WTC11 (cell line): Measurements from ENCODE around the gene TGM4. TPM values are rescaled to one million over a fixed set of nuclear protein-coding genes. Genes with fewer than 3 reads are reported as not detected.

Experiments
- CBFB ChIP-seq: sonication (generic); formaldehyde crosslinking; IDR thresholded peaks from 2 replicates; pipeline ENCODE4 v1.8.1; 2022; ENCODE audit warnings: mild to moderate bottlenecking, low read depth, missing genetic modification reagents
- ESRRA ChIP-seq: sonication (generic); formaldehyde crosslinking; IDR thresholded peaks from 2 replicates; pipeline ENCODE4 v1.8.1; 2022; ENCODE audit warnings: mild to moderate bottlenecking, missing genetic modification reagents, borderline replicate concordance
- ETV6 ChIP-seq: sonication (generic); formaldehyde crosslinking; IDR thresholded peaks from 2 replicates; pipeline ENCODE4 v1.8.1; 2022; ENCODE audit warnings: mild to moderate bottlenecking, missing genetic modification reagents
- FOXJ3 ChIP-seq: sonication (generic); formaldehyde crosslinking; IDR thresholded peaks from 2 replicates; pipeline ENCODE4 v1.9.0; 2021; ENCODE audit warnings: missing genetic modification reagents, mild to moderate bottlenecking, borderline replicate concordance
- FOXK1 ChIP-seq: sonication (generic); formaldehyde crosslinking; IDR thresholded peaks from 2 replicates; pipeline ENCODE4 v1.8.0; 2022; ENCODE audit warnings: mild to moderate bottlenecking, moderate library complexity, missing genetic modification reagents
- FOXP1 ChIP-seq: sonication (generic); formaldehyde crosslinking; IDR thresholded peaks from 2 replicates; pipeline ENCODE4 v1.8.0; 2022; ENCODE audit warnings: missing genetic modification reagents, mild to moderate bottlenecking, moderate library complexity, borderline replicate concordance
- GABPB1 ChIP-seq: sonication (generic); formaldehyde crosslinking; IDR thresholded peaks from 2 replicates; pipeline ENCODE4 v1.8.1; 2023; ENCODE audit warnings: mild to moderate bottlenecking, missing genetic modification reagents
- MYBL2 ChIP-seq: sonication (generic); formaldehyde crosslinking; IDR thresholded peaks from 2 replicates; pipeline ENCODE4 v1.8.1; 2023; ENCODE audit warnings: mild to moderate bottlenecking, moderate library complexity, missing genetic modification reagents
- NFATC4 ChIP-seq: fragments of 250-450 bp; sonication (Bioruptor Pico); IDR thresholded peaks from 2 replicates; pipeline ENCODE4 v1.9.0; 2021; ENCODE audit warnings: mild to moderate bottlenecking
- NFE2L1 ChIP-seq: sonication (generic); formaldehyde crosslinking; IDR thresholded peaks from 2 replicates; pipeline ENCODE4 v1.8.1; 2023; ENCODE audit warnings: missing genetic modification reagents
- OVOL2 ChIP-seq: fragments of 250-450 bp; sonication (Bioruptor Pico); IDR thresholded peaks from 2 replicates; pipeline ENCODE4 v1.9.0; 2021; ENCODE audit warnings: mild to moderate bottlenecking, borderline replicate concordance
- RELA ChIP-seq: sonication (generic); formaldehyde crosslinking; IDR thresholded peaks from 2 replicates; pipeline ENCODE4 v1.8.1; 2022; ENCODE audit warnings: missing genetic modification reagents, mild to moderate bottlenecking, borderline replicate concordance
- SMAD4 ChIP-seq: sonication (generic); formaldehyde crosslinking; IDR thresholded peaks from 2 replicates; pipeline ENCODE4 v1.8.0; 2022; ENCODE audit warnings: mild to moderate bottlenecking, missing genetic modification reagents
- SP1 ChIP-seq: sonication (generic); formaldehyde crosslinking; conservative IDR thresholded peaks from 2 replicates; pipeline ENCODE4 v1.8.1; 2022; ENCODE audit warnings: missing genetic modification reagents
- TEAD1 ChIP-seq: sonication (generic); formaldehyde crosslinking; IDR thresholded peaks from 2 replicates; pipeline ENCODE4 v1.8.0; 2022; ENCODE audit warnings: mild to moderate bottlenecking, missing genetic modification reagents
- ZBTB21 ChIP-seq: sonication (generic); formaldehyde crosslinking; IDR thresholded peaks from 2 replicates; pipeline ENCODE4 v1.8.1; 2023; ENCODE audit warnings: mild to moderate bottlenecking, missing genetic modification reagents, borderline replicate concordance
- ZNF121 ChIP-seq: sonication (generic); formaldehyde crosslinking; IDR thresholded peaks from 2 replicates; pipeline ENCODE4 v1.8.0; 2023; ENCODE audit warnings: missing genetic modification reagents
- ZNF263 ChIP-seq: sonication (generic); formaldehyde crosslinking; IDR thresholded peaks from 2 replicates; pipeline ENCODE4 v1.8.1; 2022; ENCODE audit warnings: low read depth, mild to moderate bottlenecking, moderate library complexity, missing genetic modification reagents
- ZNF281 ChIP-seq: sonication (generic); formaldehyde crosslinking; IDR thresholded peaks from 2 replicates; pipeline ENCODE4 v1.8.0; 2023; ENCODE audit warnings: mild to moderate bottlenecking, missing genetic modification reagents
- ZNF416 ChIP-seq: fragments of 250-450 bp; sonication (Bioruptor Pico); IDR thresholded peaks from 2 replicates; pipeline ENCODE4 v1.9.0; 2021; ENCODE audit warnings: mild to moderate bottlenecking, inconsistent platforms
- ZNF671 ChIP-seq: fragments of 250-450 bp; sonication (Bioruptor Pico); IDR thresholded peaks from 2 replicates; pipeline ENCODE4 v1.8.0; 2021; ENCODE audit warnings: mild to moderate bottlenecking
- total RNA-seq: library from RNA; stranded (reverse); gene quantifications from 3 replicates; pipeline ENCODE4 v1.2.3, GENCODE V29; 2021
- TF ChIP-seq, protein P1 (sequence below): sonication (generic); formaldehyde crosslinking; IDR thresholded peaks from 2 replicates; pipeline ENCODE4 v1.8.1; 2023; ENCODE audit warnings: mild to moderate bottlenecking, missing genetic modification reagents
- TF ChIP-seq, protein P2 (sequence below): sonication (generic); formaldehyde crosslinking; conservative IDR thresholded peaks from 2 replicates; pipeline ENCODE4 v1.8.1; 2022; ENCODE audit warnings: mild to moderate bottlenecking, missing genetic modification reagents
- TF ChIP-seq, protein P3 (sequence below): fragments of 250-450 bp; sonication (Bioruptor Pico); conservative IDR thresholded peaks from 2 replicates; pipeline ENCODE4 v1.9.0; 2021; ENCODE audit warnings: mild to moderate bottlenecking
- TF ChIP-seq, protein P4 (sequence below): sonication (generic); formaldehyde crosslinking; IDR thresholded peaks from 2 replicates; pipeline ENCODE4 v1.8.1; 2023; ENCODE audit warnings: mild to moderate bottlenecking, missing genetic modification reagents, moderate library complexity
- TF ChIP-seq, protein P5 (sequence below): sonication (generic); formaldehyde crosslinking; IDR thresholded peaks from 2 replicates; pipeline ENCODE4 v1.8.0; 2022; ENCODE audit warnings: mild to moderate bottlenecking, missing genetic modification reagents
- TF ChIP-seq, protein P6 (sequence below): sonication (generic); formaldehyde crosslinking; IDR thresholded peaks from 2 replicates; pipeline ENCODE4 v1.8.1; 2023; ENCODE audit warnings: mild to moderate bottlenecking, moderate library complexity, missing genetic modification reagents

Gene TGM4
- total RNA-seq, 1 experiment from 2014 or later: not detected

DNA sequence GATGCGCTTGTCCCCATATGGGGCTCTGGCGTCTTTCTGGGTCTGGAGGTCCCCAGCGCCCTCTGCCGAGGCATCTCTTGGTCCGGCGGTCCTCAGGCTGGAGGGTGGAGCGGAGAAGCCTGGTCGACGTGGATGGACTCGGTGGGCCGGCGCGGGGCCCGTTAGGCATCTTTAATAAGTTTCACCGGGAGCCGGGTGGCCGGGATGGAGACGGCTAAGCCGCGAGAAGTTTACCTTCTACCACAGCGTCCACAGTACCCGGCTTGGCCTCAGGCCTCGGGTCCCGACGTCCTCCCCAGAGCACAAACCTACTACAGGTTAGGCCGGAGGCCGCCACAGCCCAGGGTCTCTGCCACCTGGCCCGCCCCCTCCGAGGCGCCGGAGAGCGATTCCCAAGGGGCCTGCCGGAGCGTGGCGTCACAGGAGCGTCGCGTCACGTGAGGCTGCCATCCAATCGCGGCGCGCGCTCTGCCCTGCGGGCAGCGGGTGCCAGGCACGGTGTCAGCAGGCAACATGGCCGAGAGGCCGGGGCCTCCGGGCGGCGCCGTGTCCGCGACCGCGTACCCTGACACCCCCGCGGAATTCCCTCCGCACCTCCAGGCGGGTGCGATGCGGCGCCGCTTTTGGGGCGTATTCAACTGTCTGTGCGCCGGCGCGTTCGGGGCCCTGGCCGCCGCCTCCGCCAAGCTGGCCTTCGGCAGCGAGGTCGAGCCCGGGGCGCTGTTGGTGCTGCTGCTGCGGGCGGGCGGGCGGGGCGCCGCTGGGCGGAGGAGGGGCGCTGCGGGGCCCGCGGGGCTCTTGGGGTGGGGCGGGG lies 12.8 kb upstream of the TGM4 start, which contains the start of gene TMEM42 (continued):
- peak; percentile 55; the same call in 1 of the 2 replicates for TF ChIP-seq ZNF416 (CRISPR knock-in tag)
- TF ChIP-seq, protein P1, sequence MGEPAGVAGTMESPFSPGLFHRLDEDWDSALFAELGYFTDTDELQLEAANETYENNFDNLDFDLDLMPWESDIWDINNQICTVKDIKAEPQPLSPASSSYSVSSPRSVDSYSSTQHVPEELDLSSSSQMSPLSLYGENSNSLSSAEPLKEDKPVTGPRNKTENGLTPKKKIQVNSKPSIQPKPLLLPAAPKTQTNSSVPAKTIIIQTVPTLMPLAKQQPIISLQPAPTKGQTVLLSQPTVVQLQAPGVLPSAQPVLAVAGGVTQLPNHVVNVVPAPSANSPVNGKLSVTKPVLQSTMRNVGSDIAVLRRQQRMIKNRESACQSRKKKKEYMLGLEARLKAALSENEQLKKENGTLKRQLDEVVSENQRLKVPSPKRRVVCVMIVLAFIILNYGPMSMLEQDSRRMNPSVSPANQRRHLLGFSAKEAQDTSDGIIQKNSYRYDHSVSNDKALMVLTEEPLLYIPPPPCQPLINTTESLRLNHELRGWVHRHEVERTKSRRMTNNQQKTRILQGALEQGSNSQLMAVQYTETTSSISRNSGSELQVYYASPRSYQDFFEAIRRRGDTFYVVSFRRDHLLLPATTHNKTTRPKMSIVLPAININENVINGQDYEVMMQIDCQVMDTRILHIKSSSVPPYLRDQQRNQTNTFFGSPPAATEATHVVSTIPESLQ (CRISPR knock-in tag): no peak
- TF ChIP-seq, protein P2, sequence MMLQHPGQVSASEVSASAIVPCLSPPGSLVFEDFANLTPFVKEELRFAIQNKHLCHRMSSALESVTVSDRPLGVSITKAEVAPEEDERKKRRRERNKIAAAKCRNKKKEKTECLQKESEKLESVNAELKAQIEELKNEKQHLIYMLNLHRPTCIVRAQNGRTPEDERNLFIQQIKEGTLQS (CRISPR knock-in tag): no peak
- TF ChIP-seq SP1 (CRISPR knock-in tag): peak; percentile 73
- no peak for TF ChIP-seq SMAD4 (CRISPR knock-in tag)
- peak; percentile 82; the same call in 1 of the 2 replicates for TF ChIP-seq MYBL2 (CRISPR knock-in tag)
- peak; percentile 28; the same call in 1 of the 2 replicates for TF ChIP-seq ZNF281
- peak; percentile 90 for TF ChIP-seq FOXK1 (CRISPR knock-in tag)
- peak; percentile 81; the same call in 1 of the 2 replicates for TF ChIP-seq RELA (CRISPR knock-in tag)
- TF ChIP-seq ESRRA (CRISPR knock-in tag): 0 out of 2 replicates have a peak, but pooled peaks have one; percentile 41
- peak; percentile 99 for TF ChIP-seq ZNF121 (CRISPR knock-in tag)
- peak; percentile 93 for TF ChIP-seq ZBTB21 (CRISPR knock-in tag)
- TF ChIP-seq, protein P3, sequence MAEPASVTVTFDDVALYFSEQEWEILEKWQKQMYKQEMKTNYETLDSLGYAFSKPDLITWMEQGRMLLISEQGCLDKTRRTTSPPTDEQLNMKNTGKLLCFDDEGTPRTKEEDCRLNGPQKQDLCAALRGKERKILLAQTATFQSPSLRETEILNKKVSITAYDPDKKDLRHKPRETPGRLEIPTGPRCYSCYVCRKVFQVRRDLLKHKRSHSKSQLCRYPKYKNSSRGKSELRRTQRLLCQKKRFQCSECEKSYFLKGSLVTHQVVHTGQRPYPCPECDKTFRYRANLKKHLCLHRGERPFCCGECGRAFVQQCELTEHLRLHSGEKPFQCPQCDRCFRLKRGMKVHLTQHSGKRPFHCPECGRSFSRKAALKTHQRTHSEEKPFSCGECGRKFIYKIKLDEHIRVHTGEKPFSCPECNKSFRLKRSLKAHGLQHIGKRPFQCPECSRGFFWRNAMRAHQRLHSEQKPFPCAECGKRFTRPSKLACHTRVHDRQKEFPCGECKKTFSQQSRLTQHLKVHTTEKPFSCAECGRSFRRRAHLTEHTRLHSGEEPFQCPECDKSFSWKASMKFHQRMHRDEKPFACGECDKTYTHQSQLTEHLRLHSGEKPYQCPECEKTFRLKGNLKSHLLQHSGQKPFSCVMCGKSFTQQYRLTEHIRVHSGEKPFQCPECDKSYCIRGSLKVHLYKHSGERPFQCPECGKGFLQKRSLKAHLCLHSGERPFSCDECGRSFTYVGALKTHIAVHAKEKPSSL (CRISPR knock-in tag): no peak
- TF ChIP-seq, protein P4, sequence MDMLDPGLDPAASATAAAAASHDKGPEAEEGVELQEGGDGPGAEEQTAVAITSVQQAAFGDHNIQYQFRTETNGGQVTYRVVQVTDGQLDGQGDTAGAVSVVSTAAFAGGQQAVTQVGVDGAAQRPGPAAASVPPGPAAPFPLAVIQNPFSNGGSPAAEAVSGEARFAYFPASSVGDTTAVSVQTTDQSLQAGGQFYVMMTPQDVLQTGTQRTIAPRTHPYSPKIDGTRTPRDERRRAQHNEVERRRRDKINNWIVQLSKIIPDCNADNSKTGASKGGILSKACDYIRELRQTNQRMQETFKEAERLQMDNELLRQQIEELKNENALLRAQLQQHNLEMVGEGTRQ (CRISPR knock-in tag): peak; percentile 100
- no peak; the same call in 1 of the 2 replicates for TF ChIP-seq NFATC4
- no peak for TF ChIP-seq TEAD1 (CRISPR knock-in tag)
- TF ChIP-seq ZNF263 (CRISPR knock-in tag): peak; percentile 67
- peak; percentile 92 for TF ChIP-seq FOXP1
- no peak for TF ChIP-seq FOXJ3 (CRISPR knock-in tag)
- TF ChIP-seq, protein P5, sequence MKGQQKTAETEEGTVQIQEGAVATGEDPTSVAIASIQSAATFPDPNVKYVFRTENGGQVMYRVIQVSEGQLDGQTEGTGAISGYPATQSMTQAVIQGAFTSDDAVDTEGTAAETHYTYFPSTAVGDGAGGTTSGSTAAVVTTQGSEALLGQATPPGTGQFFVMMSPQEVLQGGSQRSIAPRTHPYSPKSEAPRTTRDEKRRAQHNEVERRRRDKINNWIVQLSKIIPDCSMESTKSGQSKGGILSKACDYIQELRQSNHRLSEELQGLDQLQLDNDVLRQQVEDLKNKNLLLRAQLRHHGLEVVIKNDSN (CRISPR knock-in tag): peak; percentile 100
- TF ChIP-seq NFE2L1 (CRISPR knock-in tag): peak; percentile 60; the same call in 1 of the 2 replicates
- TF ChIP-seq ZNF671: no peak
- peak; percentile 82; the same call in 1 of the 2 replicates for TF ChIP-seq CBFB
- peak; percentile 62; the same call in 1 of the 2 replicates for TF ChIP-seq ETV6 (CRISPR knock-in tag)
- TF ChIP-seq, protein P6, sequence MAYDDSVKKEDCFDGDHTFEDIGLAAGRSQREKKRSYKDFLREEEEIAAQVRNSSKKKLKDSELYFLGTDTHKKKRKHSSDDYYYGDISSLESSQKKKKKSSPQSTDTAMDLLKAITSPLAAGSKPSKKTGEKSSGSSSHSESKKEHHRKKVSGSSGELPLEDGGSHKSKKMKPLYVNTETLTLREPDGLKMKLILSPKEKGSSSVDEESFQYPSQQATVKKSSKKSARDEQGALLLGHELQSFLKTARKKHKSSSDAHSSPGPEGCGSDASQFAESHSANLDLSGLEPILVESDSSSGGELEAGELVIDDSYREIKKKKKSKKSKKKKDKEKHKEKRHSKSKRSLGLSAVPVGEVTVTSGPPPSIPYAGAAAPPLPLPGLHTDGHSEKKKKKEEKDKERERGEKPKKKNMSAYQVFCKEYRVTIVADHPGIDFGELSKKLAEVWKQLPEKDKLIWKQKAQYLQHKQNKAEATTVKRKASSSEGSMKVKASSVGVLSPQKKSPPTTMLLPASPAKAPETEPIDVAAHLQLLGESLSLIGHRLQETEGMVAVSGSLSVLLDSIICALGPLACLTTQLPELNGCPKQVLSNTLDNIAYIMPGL (CRISPR knock-in tag): peak; percentile 85; the same call in 1 of the 2 replicates
- no peak for TF ChIP-seq OVOL2
- peak; percentile 43; the same call in 1 of the 2 replicates for TF ChIP-seq GABPB1
